ENCODE data around the gene RNF13.

Gene RNF13

DNA sequence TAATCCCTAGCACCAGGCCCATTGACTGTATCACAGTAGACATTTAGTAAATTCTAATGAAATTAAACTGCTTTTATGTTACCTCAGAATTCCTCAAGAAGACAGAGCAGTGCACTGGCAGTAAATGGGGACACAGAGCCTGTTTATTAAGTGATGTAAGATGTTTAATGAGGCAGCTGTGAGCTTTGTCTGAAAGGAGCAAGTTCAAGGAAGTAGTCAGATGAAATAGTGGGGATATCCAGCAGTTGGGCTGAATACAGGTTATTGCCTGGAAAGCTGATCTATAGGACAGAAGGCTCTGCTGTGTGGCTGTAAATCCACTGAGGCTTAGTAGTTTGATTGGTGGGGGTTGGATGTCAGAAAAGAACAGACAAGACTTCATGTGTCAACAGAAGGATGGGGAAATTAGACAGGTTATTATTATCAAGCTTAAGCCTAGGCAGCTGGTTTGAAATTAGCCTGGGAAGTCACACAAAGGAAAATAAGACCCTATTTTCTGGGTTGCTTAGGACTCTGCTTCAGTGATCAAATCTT, 95.5 kb downstream of the RNF13 start:
- H3K4me3 ChIP-seq (ENCODE audit: low read length) = no peak overlapping the region
- DNase-seq (ENCODE audit: low read depth) = no peak
- TF ChIP-seq, protein P1, sequence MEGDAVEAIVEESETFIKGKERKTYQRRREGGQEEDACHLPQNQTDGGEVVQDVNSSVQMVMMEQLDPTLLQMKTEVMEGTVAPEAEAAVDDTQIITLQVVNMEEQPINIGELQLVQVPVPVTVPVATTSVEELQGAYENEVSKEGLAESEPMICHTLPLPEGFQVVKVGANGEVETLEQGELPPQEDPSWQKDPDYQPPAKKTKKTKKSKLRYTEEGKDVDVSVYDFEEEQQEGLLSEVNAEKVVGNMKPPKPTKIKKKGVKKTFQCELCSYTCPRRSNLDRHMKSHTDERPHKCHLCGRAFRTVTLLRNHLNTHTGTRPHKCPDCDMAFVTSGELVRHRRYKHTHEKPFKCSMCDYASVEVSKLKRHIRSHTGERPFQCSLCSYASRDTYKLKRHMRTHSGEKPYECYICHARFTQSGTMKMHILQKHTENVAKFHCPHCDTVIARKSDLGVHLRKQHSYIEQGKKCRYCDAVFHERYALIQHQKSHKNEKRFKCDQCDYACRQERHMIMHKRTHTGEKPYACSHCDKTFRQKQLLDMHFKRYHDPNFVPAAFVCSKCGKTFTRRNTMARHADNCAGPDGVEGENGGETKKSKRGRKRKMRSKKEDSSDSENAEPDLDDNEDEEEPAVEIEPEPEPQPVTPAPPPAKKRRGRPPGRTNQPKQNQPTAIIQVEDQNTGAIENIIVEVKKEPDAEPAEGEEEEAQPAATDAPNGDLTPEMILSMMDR (conservative IDR thresholded peaks at IDR 0.05; ENCODE audit: low read depth, low read length) = no peak

GRCh38 chr3:149909923-149910322, 96.9 kb downstream of the RNF13 start:
- DNase-seq (ENCODE audit: low read depth) = no peak
- H3K4me3 ChIP-seq (ENCODE audit: low read length) = no peak overlapping the region
- TF ChIP-seq, protein P1 (conservative IDR thresholded peaks at IDR 0.05; ENCODE audit: low read depth, low read length) = no peak

- no peak overlapping the region for H3K4me3 ChIP-seq (ENCODE audit: low read length)
- TF ChIP-seq, protein P1 (conservative IDR thresholded peaks at IDR 0.05; ENCODE audit: low read depth, low read length) = no peak
- DNase-seq (ENCODE audit: low read depth) = no peak
These were observed 104.2 kb downstream of the RNF13 start for GRCh38 chr3:149917124-149917667.

- TF ChIP-seq, protein P1 (conservative IDR thresholded peaks at IDR 0.05; ENCODE audit: low read depth, low read length) = no peak
- DNase-seq (ENCODE audit: low read depth) = no peak
- H3K4me3 ChIP-seq (ENCODE audit: low read length) = no peak overlapping the region
These were observed 106.5 kb downstream of the RNF13 start for GRCh38 chr3:149919509-149919908.

- TF ChIP-seq, protein P1 (conservative IDR thresholded peaks at IDR 0.05; ENCODE audit: low read depth, low read length) = no peak
- no peak overlapping the region for H3K4me3 ChIP-seq (ENCODE audit: low read length)
- no peak for DNase-seq (ENCODE audit: low read depth)
These were observed 107.1 kb downstream of the RNF13 start for GRCh38 chr3:149920119-149920518.

GRCh38 chr3:149933008-149933407, 120.0 kb downstream of the RNF13 start:
- DNase-seq (ENCODE audit: low read depth) = no peak
- H3K4me3 ChIP-seq (ENCODE audit: low read length) = no peak overlapping the region
- TF ChIP-seq, protein P1 (conservative IDR thresholded peaks at IDR 0.05; ENCODE audit: low read depth, low read length) = no peak

- H3K4me3 ChIP-seq (ENCODE audit: low read length) = no peak overlapping the region
- TF ChIP-seq, protein P1 (conservative IDR thresholded peaks at IDR 0.05; ENCODE audit: low read depth, low read length) = no peak
These were observed 120.8 kb downstream of the RNF13 start for GRCh38 chr3:149933858-149934257.

More at GRCh38 chr3:149933858-149934257, 120.8 kb downstream of the RNF13 start:
- DNase-seq (ENCODE audit: low read depth) = no peak
